A549 treated with AZD2906 at 1 μM for 4 hours (cell line): ENCODE data around the gene CCDC194. TPM values are rescaled to one million over a fixed set of nuclear protein-coding genes. Genes with fewer than 3 reads are reported as not detected.

Experiments used
- total RNA-seq: library from RNA; stranded (reverse); fragments of 200-300 nt; extraction: Qiagen RNA extraction; gene quantifications from 5 replicates; pipeline ENCODE4 v1.2.3, GENCODE V29; 2022

CCDC194 gene
- total RNA-seq = not detected in 5 replicates

GRCh38 chr19:17393914-17394313 lies at the start of gene CCDC194:
Gene CCDC194, minus strand, starts transcription at chr19:17394196. Its CDS starts 38 bp downstream, at chr19:17394158.

GRCh38 chr19:17419621-17420474 lies 25.9 kb upstream of the CCDC194 start, which contains the start of gene MVB12A:
Gene MVB12A, plus strand, starts transcription at chr19:17420047. Its CDS starts 89 bp downstream, at chr19:17420136.

GRCh38 chr19:17405250-17406045 lies 11.5 kb upstream of the CCDC194 start, which contains the start of gene BST2:
Gene BST2, minus strand, starts transcription at chr19:17405630. Its CDS starts 55 bp downstream, at chr19:17405575.

GRCh38 chr19:17376935-17377600 lies 16.9 kb downstream of the CCDC194 start, which contains the start of gene PLVAP:
Gene PLVAP, minus strand, starts transcription at chr19:17377342. Its CDS starts 54 bp downstream, at chr19:17377288.

Other genes starting within 250 kb of the CCDC194 start
- gene USE1, start 178.8 kb downstream of the CCDC194 start, total RNA-seq = 15.1 to 18.3 TPM (median 16.2 TPM) in 5 replicates
- gene OCEL1, start 168.0 kb downstream of the CCDC194 start, total RNA-seq = 12.4 to 13.5 TPM (median 12.8 TPM) in 5 replicates
- 26.5 to 68.6 TPM (median 64.2 TPM) in 5 replicates for gene NR2F6, start 148.3 kb downstream of the CCDC194 start, total RNA-seq
- gene USHBP1, start 129.5 kb downstream of the CCDC194 start, total RNA-seq = not detected in 5 replicates
- 56.9 to 65.2 TPM (median 60.7 TPM) in 5 replicates for gene BABAM1, start 126.8 kb downstream of the CCDC194 start, total RNA-seq
- 0.11 to 0.48 TPM (median 0.47 TPM) in 5 replicates for gene ANKLE1, start 112.3 kb downstream of the CCDC194 start, total RNA-seq
- gene ABHD8, start 90.8 kb downstream of the CCDC194 start, total RNA-seq = 2.2 to 3.3 TPM (median 3.1 TPM) in 5 replicates
- gene MRPL34, start 88.3 kb downstream of the CCDC194 start, total RNA-seq = 55.8 to 85.4 TPM (median 81.6 TPM) in 5 replicates
- gene DDA1, start 84.6 kb downstream of the CCDC194 start, total RNA-seq = 51.2 to 57.9 TPM (median 54.8 TPM) in 5 replicates
- gene ANO8, start 59.3 kb downstream of the CCDC194 start, total RNA-seq = 2.0 to 3.8 TPM (median 3.3 TPM) in 5 replicates
- gene GTPBP3, start 56.6 kb downstream of the CCDC194 start, total RNA-seq = 13.2 to 20.3 TPM (median 19.3 TPM) in 5 replicates
- gene PLVAP, start 16.9 kb downstream of the CCDC194 start, total RNA-seq = not detected in 5 replicates
- gene BST2, start 11.4 kb upstream of the CCDC194 start, total RNA-seq = 0.12 to 0.22 TPM (median 0.16 TPM) in 5 replicates
- gene MVB12A, start 25.9 kb upstream of the CCDC194 start, total RNA-seq = 30.6 to 42.8 TPM (median 40.1 TPM) in 5 replicates
- gene TMEM221, start 54.5 kb upstream of the CCDC194 start, total RNA-seq = 0.31 to 0.71 TPM (median 0.64 TPM) in 5 replicates
- not detected in 5 replicates for gene NXNL1, start 66.7 kb upstream of the CCDC194 start, total RNA-seq
- 2.2 to 3.0 TPM (median 2.4 TPM) in 5 replicates for gene SLC27A1, start 76.3 kb upstream of the CCDC194 start, total RNA-seq
- 48.4 to 84.4 TPM (median 77.5 TPM) in 5 replicates for gene PGLS, start 117.5 kb upstream of the CCDC194 start, total RNA-seq
- gene COLGALT1, start 161.5 kb upstream of the CCDC194 start, total RNA-seq = 58.2 to 69.3 TPM (median 67.4 TPM) in 5 replicates